ENCODE data around the gene B3GNT9. TPM values are rescaled to one million over a fixed set of nuclear protein-coding genes. Genes with fewer than 3 reads are reported as not detected.

B3GNT9 gene
- total RNA-seq, 1 donor from 2014 or later = 3.7 TPM

GRCh38 chr16:67166598-67167168 lies 15.9 kb upstream of the B3GNT9 start:
- no peak for ATAC-seq

GRCh38 chr16:67166110-67166547 lies 15.3 kb upstream of the B3GNT9 start:
- no peak for ATAC-seq

DNA sequence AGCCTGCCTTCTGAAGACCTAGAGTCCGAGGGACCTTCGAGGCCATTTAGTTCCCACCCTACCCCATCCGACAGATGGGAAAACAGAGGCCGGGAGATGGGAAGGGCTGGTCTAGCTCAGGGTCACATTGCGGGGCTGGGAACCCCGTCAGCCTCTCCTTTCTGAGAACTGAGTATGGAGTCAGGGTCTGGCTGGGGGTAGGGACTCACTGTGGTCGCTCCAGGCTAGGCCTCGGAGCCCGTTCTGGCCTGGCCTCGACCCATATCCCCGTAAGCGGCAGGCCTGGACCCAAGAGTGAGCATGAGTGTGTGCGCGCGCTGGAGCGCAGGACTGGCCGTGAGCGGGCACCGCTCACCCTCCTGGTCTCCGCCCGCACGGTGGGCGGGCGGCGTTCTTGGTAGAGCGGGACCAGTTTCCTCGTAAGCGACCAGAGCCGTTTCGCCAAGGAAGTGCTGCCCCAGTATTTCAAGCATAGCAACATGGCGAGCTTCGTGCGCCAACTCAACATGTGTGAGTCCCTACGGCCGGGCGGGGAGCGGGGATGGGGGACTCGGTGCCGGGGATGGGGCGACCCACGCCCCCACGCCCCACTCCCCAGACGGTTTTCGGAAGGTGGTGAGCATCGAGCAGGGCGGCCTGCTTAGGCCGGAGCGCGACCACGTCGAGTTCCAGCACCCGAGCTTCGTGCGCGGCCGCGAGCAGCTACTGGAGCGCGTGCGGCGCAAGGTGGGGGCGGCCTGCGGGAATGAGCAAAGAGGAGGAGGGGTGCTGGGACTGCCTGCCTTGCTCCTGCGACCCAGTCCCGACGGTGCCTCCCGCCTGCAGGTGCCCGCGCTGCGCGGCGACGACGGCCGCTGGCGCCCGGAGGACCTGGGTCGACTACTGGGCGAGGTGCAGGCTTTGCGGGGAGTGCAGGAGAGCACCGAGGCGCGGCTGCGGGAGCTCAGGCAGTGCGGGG lies 14.6 kb upstream of the B3GNT9 start:
- ATAC-seq = no peak

DNA sequence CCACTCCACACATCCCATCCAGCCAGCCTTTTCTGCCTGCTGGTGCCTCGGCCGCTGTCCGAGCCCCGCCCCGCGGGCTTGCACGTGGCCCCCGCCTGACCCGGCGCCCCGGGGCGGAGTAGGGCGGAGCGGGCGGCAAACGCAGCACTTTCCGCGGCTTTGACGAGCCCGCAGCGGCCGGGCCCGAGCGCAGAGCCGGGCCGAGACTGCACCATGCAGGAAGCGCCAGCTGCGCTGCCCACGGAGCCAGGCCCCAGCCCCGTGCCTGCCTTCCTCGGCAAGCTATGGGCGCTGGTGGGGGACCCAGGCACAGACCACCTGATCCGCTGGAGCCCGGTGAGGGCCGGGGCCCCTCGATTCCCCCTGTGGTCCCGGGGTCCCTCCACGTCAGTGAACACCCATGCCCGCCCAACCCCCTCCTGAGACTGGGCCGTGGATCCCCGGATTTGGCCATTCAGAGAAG lies 13.8 kb upstream of the B3GNT9 start, which contains the start of gene HSF4:
Gene HSF4 (plus strand): TSS at position 147 of the 463 bp plus-strand sequence. CDS start 67 bp downstream, at position 214.
- peak; percentile 27 for ATAC-seq

DNA sequence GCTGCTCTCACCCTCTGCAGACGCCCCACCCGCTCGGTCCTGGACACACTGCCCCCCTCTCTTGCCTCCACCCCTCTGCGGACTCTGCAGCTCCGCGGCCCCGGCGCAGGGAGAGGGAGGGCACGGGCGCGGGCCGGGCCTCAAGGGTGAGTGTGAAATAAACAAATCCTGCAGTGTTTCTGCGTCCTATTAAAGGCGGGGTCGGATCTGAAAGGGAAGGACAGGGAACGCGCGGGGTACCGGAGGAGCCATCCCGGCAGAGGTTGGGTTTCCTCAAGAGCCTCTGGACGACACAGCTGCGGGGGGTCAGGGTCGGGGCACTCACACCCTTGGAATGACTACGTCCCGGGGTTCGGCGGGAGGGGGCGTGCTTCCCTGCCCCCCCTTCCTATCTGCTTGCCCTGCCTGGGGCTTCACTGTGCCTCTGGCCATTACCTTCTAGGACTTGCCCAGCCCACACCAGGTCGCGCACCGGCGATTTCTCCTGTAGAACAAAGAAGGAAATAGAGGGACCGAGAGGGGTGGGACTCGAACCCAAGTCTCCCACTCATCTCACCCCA lies 13.3 kb upstream of the B3GNT9 start:
- ATAC-seq = no peak

DNA sequence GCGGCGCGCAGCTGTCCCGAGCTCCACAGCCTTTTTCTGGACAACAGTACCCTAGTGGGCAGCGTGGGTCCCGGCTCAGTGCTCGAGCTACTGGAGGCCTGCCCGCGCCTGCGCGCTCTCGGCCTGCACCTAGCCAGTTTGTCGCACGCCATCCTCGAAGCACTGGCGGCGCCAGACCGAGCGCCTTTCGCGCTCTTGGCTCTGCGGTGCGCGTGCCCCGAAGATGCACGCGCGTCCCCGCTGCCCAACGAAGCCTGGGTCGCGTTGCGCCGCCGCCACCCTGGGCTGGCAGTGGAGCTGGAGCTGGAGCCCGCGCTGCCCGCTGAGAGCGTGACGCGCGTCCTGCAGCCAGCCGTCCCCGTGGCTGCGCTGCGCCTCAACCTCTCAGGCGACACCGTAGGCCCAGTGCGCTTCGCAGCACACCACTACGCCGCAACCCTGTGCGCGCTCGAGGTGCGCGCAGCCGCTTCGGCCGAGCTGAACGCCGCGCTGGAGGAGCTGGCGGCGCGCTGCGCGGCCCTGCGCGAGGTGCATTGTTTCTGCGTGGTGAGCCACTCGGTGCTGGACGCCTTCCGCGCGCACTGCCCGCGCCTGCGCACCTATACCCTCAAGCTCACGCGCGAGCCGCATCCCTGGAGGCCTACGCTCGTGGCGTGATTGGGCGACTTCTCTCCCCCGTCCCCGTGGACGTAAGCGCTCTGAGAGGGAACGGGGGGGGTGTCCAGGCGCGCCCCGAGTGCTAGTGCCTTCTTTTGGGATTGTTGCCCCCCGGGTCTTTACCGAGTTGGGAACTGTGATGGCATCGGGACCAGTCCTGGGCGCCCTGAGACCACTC lies 12.6 kb upstream of the B3GNT9 start:
- ATAC-seq = peak; percentile 34

DNA sequence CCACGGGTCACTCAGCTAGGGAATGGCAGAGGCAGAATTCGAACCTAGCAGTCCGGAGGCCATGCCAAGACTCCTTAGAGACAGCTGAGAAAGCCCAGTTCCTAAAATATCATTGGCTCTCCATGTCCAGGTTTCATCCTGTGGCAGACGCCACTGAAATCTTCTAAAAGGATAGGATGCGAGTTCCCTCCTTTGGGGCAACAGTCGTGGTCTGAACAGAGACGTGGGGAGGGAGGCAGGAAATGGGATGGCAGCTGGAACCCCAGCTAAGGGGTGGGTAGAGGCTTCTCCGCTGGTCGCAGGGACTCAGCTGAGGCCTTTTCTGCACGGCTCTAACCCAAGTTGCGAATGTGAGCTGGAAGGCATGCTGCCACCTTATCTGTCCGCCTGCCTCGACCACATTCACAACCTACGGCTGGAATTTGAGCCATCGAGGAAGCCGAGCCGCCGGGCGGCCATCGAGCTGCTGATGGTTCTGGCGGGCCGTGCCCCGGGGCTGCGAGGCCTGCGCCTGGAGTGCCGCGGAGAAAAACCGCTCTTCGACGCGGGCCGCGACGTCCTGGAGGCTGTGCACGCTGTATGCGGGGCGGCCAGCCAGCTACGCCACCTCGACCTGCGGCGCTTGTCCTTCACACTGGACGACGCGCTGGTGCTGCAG lies 11.8 kb upstream of the B3GNT9 start:
- no peak for ATAC-seq

DNA sequence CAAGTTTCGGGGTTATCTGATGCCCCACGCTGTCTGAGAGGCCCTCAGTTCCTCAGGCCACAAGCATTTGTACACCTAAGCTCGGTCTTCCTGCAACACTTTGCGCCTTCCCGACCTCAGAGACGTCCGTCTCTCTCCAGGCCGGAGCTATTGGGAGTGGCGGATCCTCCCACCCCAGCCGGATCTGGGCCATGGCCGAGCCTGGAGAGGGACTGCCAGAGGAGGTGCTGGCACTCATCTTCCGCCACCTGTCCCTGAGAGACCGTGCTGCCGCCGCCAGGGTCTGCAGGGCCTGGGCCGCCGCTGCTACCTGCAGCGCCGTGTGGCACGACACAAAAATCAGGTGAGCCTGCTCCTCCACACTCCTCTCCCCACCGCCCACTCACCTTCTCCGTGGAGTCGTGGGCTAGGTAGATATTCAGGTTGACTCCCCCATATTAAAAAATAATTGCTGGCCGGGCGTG lies 10.8 kb upstream of the B3GNT9 start:
- no peak for ATAC-seq

DNA sequence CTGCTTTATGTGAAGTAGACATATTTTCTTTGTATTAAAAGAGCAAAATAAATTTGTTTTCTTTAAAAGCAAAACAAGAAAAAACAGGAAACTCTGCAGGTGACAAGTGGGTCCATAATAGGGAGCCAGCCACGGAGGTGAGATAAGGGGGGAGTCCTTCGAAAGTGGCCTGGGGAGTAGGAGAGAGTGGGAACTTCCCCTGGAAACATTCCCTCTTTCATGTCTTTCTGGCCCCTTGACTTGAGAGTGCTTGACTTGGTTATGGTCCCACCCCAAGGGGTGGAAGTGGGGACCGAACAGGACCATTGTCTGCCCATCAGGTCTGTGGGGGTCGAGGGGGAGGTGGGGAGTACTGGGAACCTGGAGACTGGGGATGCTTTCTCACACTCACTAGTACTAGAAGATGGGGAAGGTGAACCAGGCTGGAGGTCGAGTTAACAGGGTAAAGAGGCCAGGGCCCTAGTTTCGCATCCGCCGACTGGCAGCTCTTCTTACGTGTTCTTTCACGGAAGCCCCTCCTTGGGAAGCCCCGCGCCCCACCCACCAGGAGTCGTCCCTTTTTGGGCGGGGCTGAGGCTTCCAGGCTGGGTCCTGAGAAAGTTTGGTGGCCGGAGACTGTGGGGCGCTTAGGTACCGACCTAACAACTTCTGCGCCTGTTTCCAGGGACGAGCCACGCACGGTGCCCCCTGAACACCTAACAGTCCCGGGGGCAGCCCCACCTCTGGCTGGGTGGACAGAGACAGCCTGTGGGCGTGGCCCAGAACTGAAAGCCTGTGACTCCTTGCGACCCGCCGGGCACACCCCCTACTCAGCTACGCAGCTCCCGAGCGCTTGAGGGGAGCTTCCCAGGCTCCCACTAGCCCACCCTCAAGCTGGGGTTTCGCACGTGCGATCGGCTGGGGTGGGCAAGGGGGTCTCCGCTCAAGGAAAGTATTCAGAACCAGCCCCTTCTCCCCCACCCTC lies 8.1 kb upstream of the B3GNT9 start:
- ATAC-seq = peak; percentile 25

DNA sequence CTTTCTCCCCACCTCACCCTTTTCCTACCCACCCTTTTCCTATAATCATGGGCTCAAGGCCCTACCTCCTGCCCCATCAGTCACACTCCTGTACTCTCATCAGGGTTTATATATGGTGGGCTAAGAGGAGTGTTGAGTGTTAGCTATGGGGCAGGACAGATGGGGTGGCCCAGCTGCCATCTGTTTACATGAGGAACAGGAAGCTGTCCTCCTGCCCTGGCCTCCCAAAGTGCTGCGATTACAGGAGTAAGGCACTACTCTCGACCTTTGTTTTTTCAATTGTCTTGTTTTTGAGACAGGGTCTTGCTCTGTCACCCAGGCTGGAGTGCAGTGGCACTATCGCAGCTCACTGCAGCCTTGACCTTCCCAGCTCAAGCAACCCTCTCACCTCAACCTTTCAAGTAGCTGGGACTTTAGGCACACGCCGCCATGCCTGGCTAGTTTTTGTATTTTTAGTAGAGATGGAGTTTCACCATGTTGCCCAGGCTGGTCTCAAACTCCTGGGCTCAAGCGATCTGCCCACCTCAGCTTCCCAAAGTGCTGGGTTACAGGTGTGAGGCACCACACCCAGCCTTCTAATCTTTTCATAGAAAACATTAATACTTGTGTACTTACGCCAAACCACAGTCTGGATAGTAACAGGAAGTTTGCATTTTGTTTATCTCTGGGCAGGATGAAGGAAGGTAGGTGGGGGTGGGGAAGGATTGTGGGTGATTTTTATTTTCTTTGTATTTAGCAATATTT lies 7.3 kb upstream of the B3GNT9 start:
- ATAC-seq = no peak

DNA sequence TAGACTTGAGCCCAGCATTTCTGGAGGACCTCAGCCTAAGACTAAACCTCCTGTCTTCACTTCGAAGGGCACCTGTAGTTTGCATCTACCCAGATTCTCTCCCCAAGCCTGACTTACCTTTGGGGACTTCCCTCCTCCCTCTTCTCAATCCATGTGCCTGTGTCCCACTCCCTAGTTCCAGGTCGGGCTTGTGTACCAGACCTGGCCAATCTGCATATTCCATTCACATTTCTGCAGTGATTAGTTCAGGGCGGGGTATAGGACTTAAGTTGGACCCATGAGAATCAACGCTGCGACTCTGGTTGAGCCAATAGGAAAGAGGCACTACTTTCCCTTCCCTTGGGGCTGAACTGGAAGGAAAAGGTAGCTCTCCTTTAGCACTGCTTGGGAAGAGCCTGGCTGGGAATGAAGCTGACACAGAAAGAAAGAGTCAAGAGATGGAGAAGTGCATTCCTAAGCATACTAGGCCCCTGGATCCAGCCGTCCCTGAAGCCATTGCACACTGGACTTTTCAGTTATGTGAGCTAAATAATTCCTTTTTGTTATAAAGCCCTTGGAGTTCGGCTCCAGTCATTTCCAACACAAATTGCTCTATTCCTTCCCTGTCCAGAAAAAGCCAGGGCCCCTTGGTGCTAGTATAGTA lies 6.4 kb upstream of the B3GNT9 start:
- no peak for ATAC-seq

DNA sequence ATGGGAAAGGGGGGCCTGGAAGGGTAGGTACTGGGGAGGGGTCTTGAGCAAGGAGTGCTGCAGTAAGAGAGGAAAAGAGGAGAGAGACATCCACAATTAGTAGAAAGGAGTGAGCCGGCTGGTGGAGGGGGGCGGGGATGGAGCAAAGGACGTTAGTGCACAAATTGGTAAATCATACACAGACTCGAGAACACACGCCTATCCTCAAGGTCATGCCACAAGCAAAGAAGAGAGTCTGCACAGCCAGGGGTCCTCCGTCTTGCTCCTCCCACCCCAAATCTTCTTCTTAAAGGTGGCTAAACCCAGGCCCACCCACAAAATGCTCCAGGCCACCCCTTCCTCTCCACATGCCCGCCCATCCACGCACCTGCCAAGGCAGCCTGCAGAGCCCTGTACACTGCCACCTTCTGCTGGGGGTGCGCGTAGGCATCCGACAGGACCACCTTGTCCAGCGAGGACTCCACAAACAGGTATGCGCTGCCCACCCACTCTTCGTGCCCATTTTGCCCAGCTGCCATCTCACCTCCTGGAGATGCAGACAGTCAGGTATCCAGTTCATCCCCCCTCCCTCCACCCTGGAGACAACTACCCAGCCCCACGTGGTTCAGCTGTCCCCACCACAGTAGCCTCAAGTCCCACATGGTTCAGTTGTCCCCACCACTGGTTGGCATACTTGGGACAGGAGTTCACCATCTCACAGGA lies 5.5 kb upstream of the B3GNT9 start:
- no peak for ATAC-seq

GRCh38 chr16:67155295-67156142 lies 4.7 kb upstream of the B3GNT9 start:
- ATAC-seq = peak; percentile 58

DNA sequence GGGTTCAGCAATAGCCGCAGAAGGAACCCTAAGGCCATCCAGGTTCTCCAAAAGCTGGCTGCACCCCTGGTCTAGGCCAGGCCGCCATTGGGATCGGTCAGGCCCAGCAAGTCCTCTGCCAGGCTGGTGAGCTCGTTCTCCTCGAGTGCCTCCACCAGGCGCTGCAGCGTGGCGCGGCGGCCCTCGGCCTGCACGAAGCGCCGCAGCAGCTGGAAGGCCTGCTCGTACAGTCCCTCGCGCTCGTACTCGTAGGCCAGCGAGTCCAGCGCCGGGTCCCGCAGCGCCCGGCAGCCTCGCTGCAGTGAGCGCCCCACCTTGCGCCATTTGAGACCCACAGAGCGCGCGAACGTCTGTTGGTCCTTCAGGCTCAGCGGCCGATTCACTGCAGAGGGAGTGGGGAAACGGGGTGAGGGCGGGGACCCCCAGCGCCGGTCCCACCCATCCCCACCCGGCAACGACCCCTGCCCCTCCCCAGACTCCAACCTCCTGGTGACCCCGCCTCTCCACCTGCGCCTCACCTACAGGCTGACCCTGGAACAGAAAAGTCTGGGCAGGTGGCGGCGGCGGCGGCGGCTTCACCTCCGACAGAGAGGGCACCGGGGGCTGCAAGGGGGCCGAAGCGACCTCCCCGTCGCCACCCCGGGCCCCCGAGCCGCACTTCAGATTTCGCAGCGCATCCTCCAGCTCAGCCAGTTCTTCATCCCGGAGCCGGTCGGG lies 3.9 kb upstream of the B3GNT9 start:
- no peak for ATAC-seq

DNA sequence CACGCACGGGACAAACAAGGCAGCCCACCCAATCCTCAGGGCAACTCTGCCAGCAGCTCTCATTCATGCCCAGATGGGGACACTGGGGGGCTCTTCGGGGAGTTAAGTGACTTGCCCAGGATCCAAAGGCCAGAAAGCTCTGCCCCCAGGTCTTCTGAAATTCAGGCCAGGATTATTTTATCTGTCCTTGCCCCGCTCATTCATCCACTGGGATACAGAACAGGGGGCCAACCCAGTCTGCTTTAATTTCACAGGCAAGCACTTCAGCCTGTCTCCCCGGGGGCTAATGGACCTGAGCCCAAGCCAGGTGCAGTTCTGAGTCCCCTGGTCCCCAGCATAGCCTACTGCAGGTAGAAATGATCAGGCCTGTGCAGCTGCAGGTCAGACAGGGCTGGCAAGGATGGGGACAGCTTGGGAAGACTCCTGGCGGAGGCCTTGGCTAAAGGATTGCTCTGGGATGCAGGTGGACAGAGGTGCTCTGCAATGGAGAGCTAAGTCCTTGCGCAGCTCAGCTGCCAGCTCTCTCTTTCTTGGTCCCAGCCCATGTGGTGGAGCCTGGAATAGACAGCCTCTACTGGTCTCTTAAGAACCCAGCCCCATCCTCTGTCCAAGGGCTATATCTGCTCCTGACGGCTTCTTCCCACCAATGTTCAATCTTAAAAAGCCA lies 766 bp upstream of the B3GNT9 start:
- no peak for ATAC-seq

Data from esophagus mucosa (tissue), 1 donor.